Natural killer cell (primary cell): ENCODE results near the gene MAD1L1. TPM values are rescaled to one million over a fixed set of nuclear protein-coding genes. Genes with fewer than 3 reads are reported as not detected.

ENCODE experiments used
- ATAC-seq, 3 donors: fragments of 150-1000 bp in 2 of 3; fragments of 200-7000 bp in 1 of 3; cut with Tn5 transposase; 1 replicate in 1 of 3; 2 replicates in 2 of 3; pipeline ENCODE4 v1.10.0; 2021; ENCODE audit warnings: mild to moderate bottlenecking in 2 of 3, moderate library complexity in 2 of 3
- DNase-seq, 2 donors: peaks; one replicate each; pipeline versions ENCODE4 v3.0.0 to v3.0.0-alpha.2; 2013 to 2021; ENCODE audit warnings: mixed read lengths in 1 of 2
- H3K27ac ChIP-seq: one replicate; pipeline ENCODE4 v1.5.1; 2013; ENCODE audit warnings: mild to moderate bottlenecking, low read length
- H3K27me3 ChIP-seq: one replicate; pipeline ENCODE4 v1.6.1; 2013; ENCODE audit warnings: low read length; ENCODE audit not compliant: control insufficient read depth, insufficient read depth
- H3K36me3 ChIP-seq: one replicate; pipeline ENCODE4 v1.6.1; 2013; ENCODE audit warnings: low read length; ENCODE audit not compliant: control insufficient read depth, insufficient read depth
- H3K4me1 ChIP-seq: one replicate; pipeline ENCODE4 v1.6.1; 2013; ENCODE audit warnings: low read length; ENCODE audit not compliant: control insufficient read depth, insufficient read depth
- H3K4me3 ChIP-seq: one replicate; pipeline ENCODE4 v1.5.1; 2013; ENCODE audit warnings: low read length
- H3K9me3 ChIP-seq: one replicate; pipeline ENCODE4 v1.6.1; 2013; ENCODE audit warnings: low read length; ENCODE audit not compliant: control insufficient read depth, insufficient read depth
- H3K27ac Mint-ChIP-seq, 2 donors: one replicate each; pipeline ENCODE4 v1.8.0; 2022; ENCODE audit warnings: mild to moderate bottlenecking in 2 of 2, mixed read lengths in 2 of 2, moderate library complexity in 1 of 2
- H3K27me3 Mint-ChIP-seq, 2 donors: one replicate each; pipeline ENCODE4 v1.8.0; 2022; ENCODE audit warnings: low read depth in 2 of 2, mixed read lengths in 2 of 2
- H3K36me3 Mint-ChIP-seq: one replicate; pipeline ENCODE4 v1.8.0; 2022; ENCODE audit warnings: mixed read lengths
- H3K4me1 Mint-ChIP-seq, 2 donors: one replicate each; pipeline ENCODE4 v1.8.0; 2022; ENCODE audit warnings: mixed read lengths in 2 of 2
- H3K4me3 Mint-ChIP-seq: one replicate; pipeline ENCODE4 v1.8.0; 2022; ENCODE audit warnings: mild to moderate bottlenecking, moderate library complexity, mixed read lengths
- H3K9me3 Mint-ChIP-seq, 2 donors: one replicate each; pipeline ENCODE4 v1.8.0; 2022; ENCODE audit warnings: mixed read lengths in 2 of 2
- CTCF ChIP-seq: fragments of 200-600 bp; IDR thresholded peaks from one replicate; pipeline ENCODE4 v1.8.0; 2022; ENCODE audit warnings: antibody characterized with exemption
- WGBS: methylation state at CpG from one replicate; pipeline ENCODE4 v1.1.7; 2013; ENCODE audit warnings: missing lambda C conversion rate; ENCODE audit not compliant: insufficient coverage; 5-methylcytosine and 5-hydroxymethylcytosine counted together
- intact Hi-C: fragments of 100-400 bp; cut with micrococcal nuclease; formaldehyde crosslinking; loops from one replicate; pipeline ENCODE4 v1.14.2; 2022
- total RNA-seq, 4 donors: library from RNA; stranded (reverse); fragments of 120-200 nt in 1 of 4; gene quantifications; one replicate each; pipeline versions ENCODE4 v1.2.3 to v1.2.4, GENCODE V29; 2013 to 2022

The MAD1L1 gene
- total RNA-seq, 3 donors from 2014 or later (not counting 1 experiment from before 2014, with no cell fraction given): 53.6 to 81.2 (median 77.4) TPM

DNA sequence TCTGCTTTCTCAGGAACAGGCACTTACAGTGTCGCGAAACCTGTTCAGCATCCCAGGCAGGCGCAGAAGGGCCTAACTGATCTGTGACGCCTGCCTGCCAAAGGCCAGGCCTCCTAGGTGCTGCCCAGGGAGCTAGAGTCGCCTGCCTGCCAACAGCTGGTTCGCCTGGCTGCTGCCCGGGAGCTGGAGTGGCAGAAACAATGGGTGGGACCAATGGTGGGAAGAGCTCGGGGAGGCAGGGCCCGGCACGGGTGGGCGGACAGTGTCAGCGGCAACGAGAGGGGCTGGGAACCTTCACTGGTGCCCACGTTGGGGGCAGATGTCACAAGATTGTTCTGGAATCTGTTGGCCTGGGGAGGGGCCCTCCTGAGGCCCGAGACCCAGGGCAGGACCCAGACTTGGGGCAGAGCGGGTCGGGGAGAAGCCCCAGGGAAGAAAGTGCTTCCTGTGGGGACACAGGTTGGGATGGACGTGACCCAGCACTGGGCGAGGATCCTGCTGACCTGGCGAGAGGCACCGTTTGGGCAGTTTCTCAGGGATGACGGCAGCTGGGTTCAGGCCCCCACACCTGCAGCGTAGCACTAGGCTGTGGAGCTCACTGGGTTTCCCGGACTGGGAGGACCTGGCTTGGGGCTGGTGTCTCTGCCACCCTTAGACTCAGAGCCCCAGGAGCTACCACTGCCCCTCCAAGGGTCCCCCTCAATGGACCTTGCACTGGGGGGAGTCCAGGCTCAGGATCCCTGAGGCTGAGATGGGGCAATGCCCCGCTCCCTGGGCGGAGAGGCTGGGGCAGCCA lies 380.8 kb downstream of the MAD1L1 start:
- no peaks in the 10 kb centered on the region for H3K36me3 Mint-ChIP-seq
- intact Hi-C loops: no loop called here
- Histone ChIP-seq H3K4me3 (no peak overlapping the region), H3K4me1 (peaks cover 29% of the 10 kb centered on the region), H3K9me3 (peaks cover 13% of the 10 kb centered on the region), H3K27me3 (no peaks in the 10 kb centered on the region), H3K36me3 (peaks cover 2% of the 10 kb centered on the region), H3K27ac (no peak overlapping the region)
- 96% methylated on average over 26 of the region's 26 CpGs for WGBS
- H3K4me1 Mint-ChIP-seq: peaks cover 13 to 38% of the 10 kb centered on the region in 2 donors
- peak overlapping the region; percentile 17 for H3K4me3 Mint-ChIP-seq
- ATAC-seq: no peak
- no peaks in the 10 kb centered on the region for H3K27me3 Mint-ChIP-seq
- TF ChIP-seq CTCF: no peak
- no peak for DNase-seq
- H3K27ac Mint-ChIP-seq: no peak overlapping the region
- H3K9me3 Mint-ChIP-seq: no peaks in the 10 kb centered on the region

GRCh38 chr7:1850976-1851571 lies 381.7 kb downstream of the MAD1L1 start:
- TF ChIP-seq CTCF: no peak
- Mint-ChIP-seq H3K9me3 (no peaks in the 10 kb centered on the region), H3K4me3 (peak overlapping the region; percentile 17), H3K4me1 (peaks cover 13 to 38% of the 10 kb centered on the region in 2 donors), H3K36me3 (no peaks in the 10 kb centered on the region), H3K27me3 (no peaks in the 10 kb centered on the region), H3K27ac (no peak overlapping the region)
- DNase-seq (no peak), ATAC-seq (no peak)
- Histone ChIP-seq H3K36me3 (peaks cover 2% of the 10 kb centered on the region), H3K27me3 (no peaks in the 10 kb centered on the region), H3K27ac (no peak overlapping the region), H3K4me3 (no peak overlapping the region), H3K4me1 (peaks cover 29% of the 10 kb centered on the region), H3K9me3 (peaks cover 8% of the 10 kb centered on the region)
- 88% methylated on average over 31 of the region's 31 CpGs for WGBS
- intact Hi-C loops: no loop called here

GRCh38 chr7:1850111-1850975 lies 382.4 kb downstream of the MAD1L1 start:
- intact Hi-C loops: no loop called here
- no peak for DNase-seq
- 94% methylated on average over 33 of the region's 33 CpGs for WGBS
- no peak for TF ChIP-seq CTCF
- Mint-ChIP-seq H3K4me1 (peaks cover 13 to 35% of the 10 kb centered on the region in 2 donors), H3K27ac (no peak overlapping the region), H3K4me3 (no peak overlapping the region), H3K9me3 (no peaks in the 10 kb centered on the region), H3K27me3 (no peaks in the 10 kb centered on the region), H3K36me3 (no peaks in the 10 kb centered on the region)
- Histone ChIP-seq H3K9me3 (peaks cover 1% of the 10 kb centered on the region), H3K4me1 (peaks cover 24% of the 10 kb centered on the region), H3K27ac (no peak overlapping the region), H3K27me3 (no peaks in the 10 kb centered on the region), H3K4me3 (no peak overlapping the region), H3K36me3 (peaks cover 2% of the 10 kb centered on the region)
- no peak for ATAC-seq
